Kidney capillary endothelial cell (primary cell): ENCODE results near the gene MED27.

Experiments used
- DNase-seq: peaks from one replicate; pipeline ENCODE4 v3.0.0-alpha.2; 2018; ENCODE audit warnings: low spot score

MED27 gene

GRCh38 chr9:131965841-131966240 lies 113.8 kb downstream of the MED27 start:
- no peak for DNase-seq

- DNase-seq: no peak
Measured at GRCh38 chr9:131965103-131965502, 114.6 kb downstream of the MED27 start.

GRCh38 chr9:131963072-131964030 lies 116.3 kb downstream of the MED27 start:
- DNase-seq: no peak

- DNase-seq: no peak
Measured at GRCh38 chr9:131961496-131961880, 118.2 kb downstream of the MED27 start.

GRCh38 chr9:131960851-131961495 lies 118.7 kb downstream of the MED27 start:
- DNase-seq: no peak

GRCh38 chr9:131960311-131960710 lies 119.4 kb downstream of the MED27 start:
- peak; percentile 13 for DNase-seq

- no peak for DNase-seq
Measured at GRCh38 chr9:131959887-131960286, 119.8 kb downstream of the MED27 start.

GRCh38 chr9:131959056-131959455 lies 120.6 kb downstream of the MED27 start:
- no peak for DNase-seq

GRCh38 chr9:131954299-131954698 lies 125.4 kb downstream of the MED27 start:
- no peak for DNase-seq

GRCh38 chr9:131951905-131952304 lies 127.8 kb downstream of the MED27 start:
- DNase-seq: no peak

GRCh38 chr9:131951155-131951554 lies 128.5 kb downstream of the MED27 start:
- no peak for DNase-seq

- no peak for DNase-seq
Measured at GRCh38 chr9:131950487-131950886, 129.2 kb downstream of the MED27 start.

GRCh38 chr9:131946180-131946579 lies 133.5 kb downstream of the MED27 start:
- no peak for DNase-seq

GRCh38 chr9:131943351-131943841 lies 136.3 kb downstream of the MED27 start:
- no peak for DNase-seq

- no peak for DNase-seq
Measured at GRCh38 chr9:131942146-131942720, 137.4 kb downstream of the MED27 start.

- DNase-seq: no peak
Measured at GRCh38 chr9:131937451-131937850, 142.2 kb downstream of the MED27 start.

GRCh38 chr9:131936929-131937328 lies 142.7 kb downstream of the MED27 start:
- no peak for DNase-seq

GRCh38 chr9:131934673-131935072 lies 145.0 kb downstream of the MED27 start:
- DNase-seq: no peak

GRCh38 chr9:131927091-131927490 lies 152.6 kb downstream of the MED27 start:
- no peak for DNase-seq

GRCh38 chr9:131926360-131926922 lies 153.2 kb downstream of the MED27 start:
- DNase-seq: no peak

GRCh38 chr9:131925677-131926177 lies 153.9 kb downstream of the MED27 start:
- DNase-seq: no peak

GRCh38 chr9:131923766-131924165 lies 155.9 kb downstream of the MED27 start:
- DNase-seq: no peak
